Karpas-422 (cell line): Measurements from ENCODE around the gene URI1. TPM values are rescaled to one million over a fixed set of nuclear protein-coding genes. Genes with fewer than 3 reads are reported as not detected.
A peak's percentile ranks its signal among the peaks of the same experiment; 100 is the strongest.

Experiments
- DNase-seq: peaks from one replicate; pipeline ENCODE4 v3.0.0-alpha.2; 2015
- H2AFZ ChIP-seq: fragments of 200-600 bp; sonication (generic); 2 replicates; pipeline ENCODE4 v1.6.1; 2014; ENCODE audit warnings: antibody characterized with exemption, low read length, mixed read lengths
- H3K27ac ChIP-seq: fragments of 200-600 bp; sonication (generic); 2 replicates; pipeline ENCODE4 v1.5.1; 2014; ENCODE audit warnings: mild to moderate bottlenecking, low read length, moderate library complexity
- H3K27me3 ChIP-seq: fragments of 200-600 bp; sonication (generic); 2 replicates; pipeline ENCODE4 v1.6.1; 2014; ENCODE audit warnings: low read length, mixed read lengths
- H3K36me3 ChIP-seq: fragments of 200-600 bp; sonication (generic); 2 replicates; pipeline ENCODE4 v1.6.1; 2014; ENCODE audit warnings: low read length, mixed read lengths; ENCODE audit not compliant: insufficient read depth
- H3K4me1 ChIP-seq: fragments of 200-600 bp; sonication (generic); 2 replicates; pipeline ENCODE4 v1.6.1; 2014; ENCODE audit warnings: mild to moderate bottlenecking, low read length, mixed read lengths
- H3K4me2 ChIP-seq: fragments of 200-600 bp; sonication (generic); 2 replicates; pipeline ENCODE4 v1.6.1; 2014; ENCODE audit warnings: low read length, low read depth, mild to moderate bottlenecking; ENCODE audit not compliant: poor library complexity, severe bottlenecking
- H3K4me3 ChIP-seq: fragments of 200-600 bp; sonication (generic); 2 replicates; pipeline ENCODE4 v1.5.1; 2014; ENCODE audit warnings: mild to moderate bottlenecking, antibody characterized with exemption, low read length, mixed read lengths
- H3K79me2 ChIP-seq: fragments of 200-600 bp; sonication (generic); 2 replicates; pipeline ENCODE4 v1.6.1; 2014; ENCODE audit warnings: mild to moderate bottlenecking, low read length, mixed read lengths
- H3K9ac ChIP-seq: fragments of 200-600 bp; sonication (generic); 2 replicates; pipeline ENCODE4 v1.6.0; 2014; ENCODE audit warnings: low read length
- H3K9me2 ChIP-seq: fragments of 200-600 bp; sonication (generic), shearing (Covaris generic); replicated peaks from 2 replicates; pipeline ENCODE4 v1.6.0; 2014; ENCODE audit warnings: mild to moderate bottlenecking, low read length, moderate library complexity; ENCODE audit not compliant: insufficient read depth
- H3K9me3 ChIP-seq: fragments of 300-700, 200-600 bp; sonication (generic); 2 replicates; pipeline ENCODE4 v1.6.1; 2014; ENCODE audit warnings: low read length, mixed read lengths
- H4K20me1 ChIP-seq: fragments of 200-600 bp; sonication (generic); 2 replicates; pipeline ENCODE4 v1.6.1; 2014; ENCODE audit warnings: mild to moderate bottlenecking, antibody characterized with exemption, low read length, low read depth; ENCODE audit not compliant: insufficient read depth
- total RNA-seq: library from RNA; depleted of rRNA; stranded (reverse); fragments of >200 nt; shearing (Covaris generic); gene quantifications from 2 replicates; pipeline ENCODE4 v1.2.3, GENCODE V29; 2014; ENCODE audit warnings: low replicate concordance

Gene URI1
- total RNA-seq, 1 experiment from 2014 or later: 77.7 TPM

DNA sequence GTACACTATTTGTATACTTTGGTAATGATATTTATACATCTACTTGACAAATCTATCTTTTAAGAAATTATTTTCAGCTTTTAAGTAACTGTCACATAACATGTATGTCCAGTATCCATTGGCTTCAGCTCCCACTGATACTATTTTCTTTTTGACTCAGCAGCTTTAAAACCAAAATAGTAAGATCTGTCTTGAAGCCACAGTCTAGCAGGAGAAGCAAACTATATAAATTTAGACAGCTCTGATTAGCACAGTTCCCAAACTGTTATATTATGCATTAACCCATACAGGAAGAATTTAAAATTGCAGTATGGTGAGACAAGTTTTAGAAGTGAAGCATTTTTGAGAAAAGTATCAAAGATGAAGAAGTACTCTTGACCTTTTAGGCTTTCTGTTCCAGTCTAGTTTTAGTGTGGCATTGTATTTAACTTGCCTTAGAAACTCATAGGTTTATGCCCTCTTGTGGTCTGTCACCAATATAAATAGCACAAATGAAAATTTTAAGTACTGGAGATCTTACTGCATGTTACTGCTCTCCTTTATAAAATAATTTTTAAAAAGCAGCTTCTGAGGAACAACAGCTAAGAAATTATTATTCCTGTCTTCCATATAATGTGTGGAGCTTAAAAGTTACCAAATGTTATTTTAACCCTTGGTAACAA, 24.7 kb downstream of the URI1 start:
- Histone ChIP-seq H3K4me2 (peak overlapping the region; percentile 44), H3K4me3 (0 out of 2 replicates have a peak overlapping the region, but pooled peaks have one; percentile 10), H3K9ac (peak overlapping the region; percentile 22), H3K9me2 (no peaks in the 10 kb centered on the region), H3K36me3 (no peaks in the 10 kb centered on the region), H3K27ac (peak overlapping the region; percentile 61), H2AFZ (no peak overlapping the region), H3K9me3 (no peaks in the 10 kb centered on the region), H4K20me1 (peaks cover 13% of the 10 kb centered on the region; the same call in 1 of the 2 replicates), H3K79me2 (peaks cover 98% of the 10 kb centered on the region), H3K4me1 (peaks cover 69% of the 10 kb centered on the region), H3K27me3 (no peaks in the 10 kb centered on the region)
- peak; percentile 66 for DNase-seq

DNA sequence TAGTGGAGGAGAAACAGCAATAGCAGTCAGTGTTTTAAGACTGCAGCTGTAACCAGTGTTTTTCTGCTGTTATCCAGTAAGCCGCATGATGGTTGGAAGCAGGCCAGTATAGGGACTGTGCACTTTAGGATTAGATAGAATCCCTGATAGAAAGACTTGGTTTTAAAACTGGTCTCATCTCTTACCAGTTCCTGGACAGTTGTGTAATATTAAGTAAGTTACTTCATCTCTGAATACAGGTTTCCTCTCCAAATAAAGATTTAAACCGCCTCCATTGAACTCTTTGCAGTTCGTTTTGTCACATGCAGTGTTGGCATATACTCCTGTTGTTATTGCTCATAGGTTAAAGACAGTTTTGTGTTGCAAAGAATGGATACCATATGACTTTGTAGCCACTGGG, 25.6 kb downstream of the URI1 start:
- Histone ChIP-seq H3K9me2 (no peaks in the 10 kb centered on the region), H3K79me2 (peaks cover 98% of the 10 kb centered on the region), H3K4me2 (no peak overlapping the region), H3K27ac (peak overlapping the region; percentile 61), H2AFZ (no peak overlapping the region), H3K9me3 (no peaks in the 10 kb centered on the region), H4K20me1 (peaks cover 13% of the 10 kb centered on the region; the same call in 1 of the 2 replicates), H3K27me3 (no peaks in the 10 kb centered on the region), H3K4me1 (peaks cover 72% of the 10 kb centered on the region), H3K4me3 (no peak overlapping the region), H3K9ac (no peak overlapping the region), H3K36me3 (no peaks in the 10 kb centered on the region)
- DNase-seq: no peak

DNA sequence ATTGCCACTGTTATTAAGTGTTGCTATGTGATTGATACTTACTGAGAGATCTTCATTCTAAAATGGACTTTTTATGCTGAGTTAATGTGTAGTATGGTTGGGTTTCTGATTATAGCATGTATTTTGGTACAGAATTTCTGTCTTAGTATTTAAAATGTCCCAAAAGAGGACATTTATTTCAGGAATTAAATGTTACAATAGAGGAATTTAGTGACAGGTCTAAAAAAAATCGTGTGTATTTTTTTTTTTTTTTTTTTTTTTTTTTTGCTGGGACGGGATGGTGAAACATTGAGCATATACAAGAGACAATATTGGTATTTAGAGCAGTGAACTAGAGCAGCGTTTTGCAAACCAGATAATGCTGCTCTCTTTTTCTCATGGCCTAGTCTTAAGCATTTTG, 27.9 kb downstream of the URI1 start:
- Histone ChIP-seq H3K4me2 (no peak overlapping the region), H3K9me3 (no peaks in the 10 kb centered on the region), H3K27me3 (no peaks in the 10 kb centered on the region), H2AFZ (no peak overlapping the region), H4K20me1 (peaks cover 13% of the 10 kb centered on the region; the same call in 1 of the 2 replicates), H3K9me2 (no peaks in the 10 kb centered on the region), H3K4me3 (no peak overlapping the region), H3K4me1 (peaks cover 53% of the 10 kb centered on the region), H3K27ac (no peak overlapping the region), H3K79me2 (peaks cover 98% of the 10 kb centered on the region), H3K36me3 (no peaks in the 10 kb centered on the region), H3K9ac (no peak overlapping the region)
- no peak for DNase-seq

DNA sequence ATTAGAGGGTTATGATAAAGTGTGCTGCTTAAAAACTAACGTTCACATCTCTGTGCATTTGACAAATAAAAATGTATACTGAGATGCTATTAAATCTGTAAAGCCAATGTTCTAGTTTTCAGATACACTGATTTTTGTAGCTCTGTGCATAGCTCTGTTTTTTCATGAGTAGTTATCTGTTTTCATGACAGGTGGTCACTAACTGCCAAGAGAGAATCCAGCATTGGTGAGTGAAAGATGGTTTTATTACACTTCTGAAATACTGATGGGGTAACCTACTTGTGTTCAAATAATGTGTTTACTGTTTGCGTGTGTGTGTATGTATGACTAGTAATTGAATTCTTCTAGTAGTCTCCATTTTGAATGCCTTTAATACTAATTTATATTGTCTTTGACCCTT, 29.0 kb downstream of the URI1 start:
- Histone ChIP-seq H3K79me2 (peaks cover 98% of the 10 kb centered on the region), H3K4me2 (no peak overlapping the region), H3K9me3 (no peaks in the 10 kb centered on the region), H2AFZ (no peak overlapping the region), H3K4me3 (no peak overlapping the region), H3K9me2 (no peaks in the 10 kb centered on the region), H3K27ac (no peak overlapping the region), H3K36me3 (no peaks in the 10 kb centered on the region), H3K4me1 (peaks cover 42% of the 10 kb centered on the region), H4K20me1 (peaks cover 13% of the 10 kb centered on the region; the same call in 1 of the 2 replicates), H3K9ac (no peak overlapping the region), H3K27me3 (no peaks in the 10 kb centered on the region)
- no peak for DNase-seq

DNA sequence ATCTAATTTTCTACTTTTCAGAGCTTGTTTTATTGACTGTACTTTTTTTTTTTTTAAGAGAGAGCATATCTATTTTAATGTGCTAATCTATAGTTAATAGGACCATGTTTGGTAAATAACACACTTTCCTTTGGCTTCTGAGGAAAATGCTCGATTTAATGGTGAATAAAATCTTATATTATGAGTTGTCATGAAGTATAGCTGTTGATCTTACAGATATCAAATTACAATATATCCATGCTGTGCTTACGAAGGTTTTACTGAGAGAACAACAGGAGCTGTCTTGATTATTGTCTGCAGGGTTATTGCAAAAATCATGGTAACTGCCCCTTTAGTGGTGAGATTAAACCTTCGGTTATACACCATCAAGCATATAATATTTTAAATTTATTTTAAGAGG, 29.6 kb downstream of the URI1 start:
- Histone ChIP-seq H3K9ac (no peak overlapping the region), H4K20me1 (peaks cover 13% of the 10 kb centered on the region; the same call in 1 of the 2 replicates), H3K27ac (no peak overlapping the region), H2AFZ (no peak overlapping the region), H3K36me3 (no peaks in the 10 kb centered on the region), H3K4me2 (no peak overlapping the region), H3K9me2 (no peaks in the 10 kb centered on the region), H3K79me2 (peaks cover 98% of the 10 kb centered on the region), H3K27me3 (no peaks in the 10 kb centered on the region), H3K4me3 (no peak overlapping the region), H3K4me1 (peaks cover 35% of the 10 kb centered on the region), H3K9me3 (no peaks in the 10 kb centered on the region)
- no peak for DNase-seq

DNA sequence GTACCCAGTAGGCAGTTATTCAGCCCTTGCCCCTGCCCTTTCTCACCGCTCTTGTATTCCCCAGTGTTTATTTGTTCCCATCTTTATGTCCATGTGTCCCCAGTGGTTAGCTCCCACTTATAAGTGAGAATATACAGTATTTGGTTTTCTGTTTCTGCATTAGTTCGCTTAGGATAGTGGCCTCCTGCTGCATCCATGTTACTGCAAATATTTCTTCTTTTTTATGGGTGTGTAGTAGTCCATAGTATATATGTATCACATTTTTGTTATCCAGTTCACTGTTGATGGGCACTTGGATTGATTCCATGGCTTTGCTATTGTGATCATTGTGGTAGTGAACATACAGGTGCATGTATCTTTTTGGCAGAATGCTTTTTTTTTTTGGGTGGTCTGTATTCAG, 32.7 kb downstream of the URI1 start:
- no peak overlapping the region for H3K27ac ChIP-seq
- H3K9me2 ChIP-seq: no peaks in the 10 kb centered on the region
- no peaks in the 10 kb centered on the region for H3K36me3 ChIP-seq
- H3K9ac ChIP-seq: no peak overlapping the region
- DNase-seq: no peak
- H2AFZ ChIP-seq: no peak overlapping the region
- H3K4me1 ChIP-seq: peaks cover 25% of the 10 kb centered on the region
- peaks cover 100% of the 10 kb centered on the region for H3K79me2 ChIP-seq
- no peaks in the 10 kb centered on the region for H3K27me3 ChIP-seq
- H3K9me3 ChIP-seq: no peaks in the 10 kb centered on the region
- H3K4me3 ChIP-seq: no peak overlapping the region
- 0 out of 2 replicates have a peak, but pooled peaks cover 4% of the 10 kb centered on the region for H4K20me1 ChIP-seq
- no peak overlapping the region for H3K4me2 ChIP-seq

DNA sequence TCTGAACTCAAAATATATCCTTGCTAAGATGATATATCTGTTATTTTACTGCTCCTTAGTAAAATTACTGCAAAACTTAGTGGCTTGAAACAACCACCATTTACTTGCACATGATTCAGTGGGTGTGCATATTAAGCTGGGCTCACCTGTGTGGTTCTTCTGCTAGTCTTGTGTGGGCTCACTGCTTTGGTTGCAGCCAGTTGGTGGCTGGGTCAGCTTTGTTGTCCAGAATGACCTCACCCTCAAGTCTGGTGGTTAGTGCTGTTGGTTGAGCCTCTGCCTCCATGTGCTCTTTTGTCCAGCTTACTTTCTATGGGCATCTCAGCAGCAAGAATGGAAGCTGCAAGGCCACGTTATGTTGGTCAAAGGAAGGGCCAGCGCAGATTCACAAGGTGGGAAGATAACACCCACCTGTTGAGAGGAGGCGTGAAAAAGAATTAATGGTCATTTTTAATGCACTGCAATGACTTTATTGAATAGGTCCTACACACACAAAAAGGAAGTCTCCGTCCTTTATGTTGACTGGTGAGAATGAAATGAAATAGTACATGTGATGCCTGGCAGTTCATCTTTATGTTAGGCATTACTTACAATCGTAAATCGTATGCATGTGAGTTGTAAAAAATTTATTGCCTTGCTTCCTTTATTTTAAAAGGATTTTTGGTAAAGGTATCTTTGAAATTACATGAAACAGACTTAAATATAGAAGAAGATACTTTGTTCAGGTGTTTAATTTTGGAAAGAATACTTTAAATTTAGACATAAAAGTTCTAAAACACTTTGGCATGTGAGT, 34.3 kb downstream of the URI1 start:
- Histone ChIP-seq H3K27me3 (no peaks in the 10 kb centered on the region), H3K79me2 (peaks cover 99% of the 10 kb centered on the region), H3K4me2 (no peak overlapping the region), H3K27ac (no peak overlapping the region), H3K4me3 (no peak overlapping the region), H2AFZ (no peak overlapping the region), H4K20me1 (no peaks in the 10 kb centered on the region), H3K9ac (no peak overlapping the region), H3K9me3 (no peaks in the 10 kb centered on the region), H3K4me1 (peaks cover 20% of the 10 kb centered on the region), H3K9me2 (no peaks in the 10 kb centered on the region), H3K36me3 (0 out of 2 replicates have a peak, but pooled peaks cover 2% of the 10 kb centered on the region)
- DNase-seq: no peak

DNA sequence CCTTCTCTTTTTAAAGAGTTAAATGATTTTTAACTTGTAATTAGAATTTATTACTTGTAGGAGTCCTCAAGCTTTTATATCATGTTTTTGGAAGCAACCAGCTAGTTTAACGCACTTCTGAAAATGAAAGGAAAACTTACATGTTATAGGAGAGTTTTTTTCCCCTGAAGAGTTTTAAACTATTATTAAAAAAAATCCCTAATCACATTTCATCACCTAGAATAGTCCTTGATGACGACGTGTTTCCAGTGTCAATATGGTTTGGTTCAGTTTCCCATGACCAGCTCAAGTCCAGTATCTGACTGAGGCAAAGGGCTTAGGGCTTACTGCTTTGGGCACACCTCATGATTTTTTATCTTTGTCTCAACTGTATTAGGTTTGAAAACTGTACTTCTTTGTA, 36.0 kb downstream of the URI1 start:
- Histone ChIP-seq H3K4me3 (no peak overlapping the region), H3K9me3 (no peaks in the 10 kb centered on the region), H3K9ac (no peak overlapping the region), H3K9me2 (no peaks in the 10 kb centered on the region), H3K79me2 (peaks cover 99% of the 10 kb centered on the region), H3K4me1 (peaks cover 16% of the 10 kb centered on the region), H3K36me3 (0 out of 2 replicates have a peak, but pooled peaks cover 2% of the 10 kb centered on the region), H3K27ac (no peak overlapping the region), H3K27me3 (no peaks in the 10 kb centered on the region), H4K20me1 (no peaks in the 10 kb centered on the region), H2AFZ (no peak overlapping the region), H3K4me2 (no peak overlapping the region)
- no peak for DNase-seq
